Activated B cell treated with CpG ODN at 0.5 μM for 24 hours (primary cell): ENCODE data around the gene KLHL12. TPM values are rescaled to one million over a fixed set of nuclear protein-coding genes. Genes with fewer than 3 reads are reported as not detected.

ENCODE experiments used
- ATAC-seq: fragments of 200-7000 bp; cut with Tn5 transposase; one replicate; pipeline ENCODE4 v1.10.0; 2021; ENCODE audit warnings: low read depth, mild to moderate bottlenecking, moderate library complexity
- CTCF ChIA-PET: fragments of 350-600 bp; sonication (Branson Sonifier 250); formaldehyde crosslinking; loops from one replicate; lab custom pipeline; 2021; ENCODE audit warnings: antibody characterized with exemption; lab: Charles Lee
- POLR2A ChIA-PET: fragments of 350-600 bp; sonication (Branson Sonifier 250); formaldehyde crosslinking; loops from one replicate; lab custom pipeline; 2021; ENCODE audit warnings: antibody characterized with exemption; lab: Charles Lee
- DNase-seq: peaks from one replicate; pipeline ENCODE4 v3.0.0; 2022
- H3K27ac Mint-ChIP-seq: one replicate; pipeline ENCODE4 v1.8.0; 2020; ENCODE audit warnings: mixed read lengths
- H3K27me3 Mint-ChIP-seq: one replicate; pipeline ENCODE4 v1.8.0; 2021; ENCODE audit warnings: mixed read lengths
- H3K36me3 Mint-ChIP-seq: one replicate; pipeline ENCODE4 v1.8.0; 2021; ENCODE audit warnings: low read depth, mixed read lengths
- H3K4me1 Mint-ChIP-seq: one replicate; pipeline ENCODE4 v1.8.0; 2021; ENCODE audit warnings: mixed read lengths
- H3K4me3 Mint-ChIP-seq: one replicate; pipeline ENCODE4 v1.8.0; 2020; ENCODE audit warnings: mild to moderate bottlenecking, mixed read lengths
- H3K9me3 Mint-ChIP-seq: one replicate; pipeline ENCODE4 v1.8.0; 2020; ENCODE audit warnings: mixed read lengths
- intact Hi-C: fragments of 100-400 bp; cut with micrococcal nuclease; formaldehyde crosslinking; loops from one replicate; pipeline ENCODE4 v1.15.1; 2024
- total RNA-seq: library from RNA; stranded (reverse); gene quantifications from 2 replicates; pipeline ENCODE4 v1.2.3, GENCODE V29; 2022
- TF ChIP-seq, protein P1 (sequence below): fragments of 200-600 bp; IDR thresholded peaks from one replicate; pipeline ENCODE4 v1.8.0; 2022; ENCODE audit warnings: antibody characterized with exemption, mild to moderate bottlenecking

KLHL12 gene
- total RNA-seq, 1 donor from 2014 or later: 30.8 TPM

GRCh38 chr1:202844259-202844658, 82.8 kb downstream of the KLHL12 start:
- ChIA-PET POLR2A (no interaction called here), CTCF (no interaction called here)
- H3K4me1 Mint-ChIP-seq: peaks cover 9% of the 10 kb centered on the region
- no peak for DNase-seq
- no peak overlapping the region for H3K4me3 Mint-ChIP-seq
- intact Hi-C loops: no loop called here
- no peaks in the 10 kb centered on the region for H3K9me3 Mint-ChIP-seq
- no peaks in the 10 kb centered on the region for H3K27me3 Mint-ChIP-seq
- H3K27ac Mint-ChIP-seq: no peak overlapping the region
- ATAC-seq: no peak
- H3K36me3 Mint-ChIP-seq: no peaks in the 10 kb centered on the region
- TF ChIP-seq, protein P1, sequence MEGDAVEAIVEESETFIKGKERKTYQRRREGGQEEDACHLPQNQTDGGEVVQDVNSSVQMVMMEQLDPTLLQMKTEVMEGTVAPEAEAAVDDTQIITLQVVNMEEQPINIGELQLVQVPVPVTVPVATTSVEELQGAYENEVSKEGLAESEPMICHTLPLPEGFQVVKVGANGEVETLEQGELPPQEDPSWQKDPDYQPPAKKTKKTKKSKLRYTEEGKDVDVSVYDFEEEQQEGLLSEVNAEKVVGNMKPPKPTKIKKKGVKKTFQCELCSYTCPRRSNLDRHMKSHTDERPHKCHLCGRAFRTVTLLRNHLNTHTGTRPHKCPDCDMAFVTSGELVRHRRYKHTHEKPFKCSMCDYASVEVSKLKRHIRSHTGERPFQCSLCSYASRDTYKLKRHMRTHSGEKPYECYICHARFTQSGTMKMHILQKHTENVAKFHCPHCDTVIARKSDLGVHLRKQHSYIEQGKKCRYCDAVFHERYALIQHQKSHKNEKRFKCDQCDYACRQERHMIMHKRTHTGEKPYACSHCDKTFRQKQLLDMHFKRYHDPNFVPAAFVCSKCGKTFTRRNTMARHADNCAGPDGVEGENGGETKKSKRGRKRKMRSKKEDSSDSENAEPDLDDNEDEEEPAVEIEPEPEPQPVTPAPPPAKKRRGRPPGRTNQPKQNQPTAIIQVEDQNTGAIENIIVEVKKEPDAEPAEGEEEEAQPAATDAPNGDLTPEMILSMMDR: no peak

DNA sequence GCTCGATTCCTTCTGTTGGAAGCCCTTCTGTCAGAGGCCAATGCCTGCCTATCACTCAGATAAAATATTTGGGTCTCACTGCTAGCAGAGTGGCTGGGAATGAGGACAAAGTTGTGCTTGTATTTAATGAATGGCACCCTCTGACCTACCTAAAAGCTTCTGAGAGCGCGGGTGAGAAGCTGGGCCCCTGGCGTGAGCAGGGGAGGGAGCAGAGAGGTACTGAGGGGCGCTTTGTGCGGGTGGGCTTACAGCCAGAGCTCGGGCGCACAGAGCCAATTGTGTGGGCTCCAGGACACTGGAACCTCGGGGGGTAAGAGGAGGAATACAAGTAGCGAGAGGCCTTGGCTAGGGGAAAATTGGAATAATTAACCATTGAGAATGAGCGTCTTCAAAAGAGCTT, 84.0 kb downstream of the KLHL12 start:
- CTCF ChIA-PET: no interaction called here

More for the DNA sequence above, 84.0 kb downstream of the KLHL12 start:
- ATAC-seq (no peak), DNase-seq (no peak)
- intact Hi-C loops: no loop called here
- Mint-ChIP-seq H3K27ac (no peak overlapping the region), H3K9me3 (no peaks in the 10 kb centered on the region), H3K27me3 (no peaks in the 10 kb centered on the region), H3K36me3 (no peaks in the 10 kb centered on the region), H3K4me1 (peaks cover 3% of the 10 kb centered on the region), H3K4me3 (no peak overlapping the region)
- POLR2A ChIA-PET: interaction anchor here (0.7 kb wide), 1 partner anchor 58 kb away, joined by 3 read pairs; no protein-coding TSS in a partner anchor
- TF ChIP-seq, protein P1: no peak

Other genes starting within 250 kb of the KLHL12 start
- not detected in 2 replicates for gene SYT2, start 216.8 kb downstream of the KLHL12 start, total RNA-seq
- 34.7 and 43.5 TPM in 2 replicates for gene KDM5B, start 118.8 kb downstream of the KLHL12 start, total RNA-seq
- gene PCAT6, start 116.3 kb downstream of the KLHL12 start, total RNA-seq: 0.67 and 0.83 TPM in 2 replicates
- 10.7 and 13.2 TPM in 2 replicates for gene RABIF, start 38.1 kb downstream of the KLHL12 start, total RNA-seq
- gene ADIPOR1, start 31.1 kb upstream of the KLHL12 start, total RNA-seq: 44.4 and 45.0 TPM in 2 replicates
- 30.8 and 32.4 TPM in 2 replicates for gene CYB5R1, start 40.0 kb upstream of the KLHL12 start, total RNA-seq
- gene TMEM183A, start 80.1 kb upstream of the KLHL12 start, total RNA-seq: 62.5 and 70.6 TPM in 2 replicates
- gene PPFIA4, start 99.3 kb upstream of the KLHL12 start, total RNA-seq: 0.12 and 0.29 TPM in 2 replicates
- not detected in 2 replicates for gene MYOG, start 158.8 kb upstream of the KLHL12 start, total RNA-seq
- gene ADORA1, start 200.5 kb upstream of the KLHL12 start, total RNA-seq: not detected in 2 replicates
- not detected in 2 replicates for gene MYBPH, start 248.6 kb upstream of the KLHL12 start, total RNA-seq